HCT116 (cell line): ENCODE results near the gene PCDHA3. TPM values are rescaled to one million over a fixed set of nuclear protein-coding genes. Genes with fewer than 3 reads are reported as not detected.
"Not testable (repeated sequence)": the region's sequence is repeated elsewhere in the genome, so short reads cannot be mapped to it uniquely, and the experiment has no call there.

Experiments used
- ATAC-seq: fragments of 200-7000 bp; cut with Tn5 transposase; 2 replicates; pipeline ENCODE4 v1.9.1; 2020; ENCODE audit warnings: mild to moderate bottlenecking, moderate library complexity
- BruUV-seq: library from RNA; stranded (reverse); fragments of 400-500 nt; replicated peaks from 2 replicates; lab custom pipeline; 2021; lab: Mats Ljungman, UMichigan
- CTCF ChIA-PET: fragments of 300-600 bp; sonication (Branson Sonifier 250); formaldehyde crosslinking; loops from one replicate; lab custom pipeline; 2021; ENCODE audit warnings: antibody characterized with exemption; lab: Charles Lee
- POLR2A ChIA-PET: fragments of 300-600, 350-600 bp; sonication (Branson Sonifier 250); formaldehyde crosslinking; loops from one replicate; lab custom pipeline; 2021; ENCODE audit warnings: antibody characterized with exemption; lab: Charles Lee
- RAD21 ChIA-PET, 2 experiments: fragments of 300-600 bp; sonication (Branson Sonifier 250); formaldehyde crosslinking; loops; one replicate each; lab custom pipeline; 2023; ENCODE audit warnings: low total read pairs in 2 of 2; ENCODE audit not compliant: uncharacterized antibody in 2 of 2, unreplicated experiment in 2 of 2, low non-redundant PET in 1 of 2; lab: Charles Lee
- DNase-seq: peaks from one replicate; pipeline ENCODE4 v3.0.0-alpha.2; 2010; ENCODE audit warnings: low read depth, low spot score
- H2AFZ ChIP-seq: fragments of 200-600 bp; shearing (Covaris generic), sonication (generic); 2 replicates; pipeline ENCODE4 v1.6.1; 2017; ENCODE audit warnings: low read depth, mixed run types, mixed read lengths, antibody characterized with exemption, low read length; ENCODE audit not compliant: poor library complexity, severe bottlenecking
- H3K27ac ChIP-seq: 2 replicates; pipeline ENCODE4 v1.5.1; 2012; ENCODE audit warnings: low read depth, low read length
- H3K27me3 ChIP-seq: fragments of 200-600 bp; sonication (generic); 2 replicates; pipeline ENCODE4 v1.6.1; 2016; ENCODE audit warnings: mixed run types, low read length, mixed read lengths; ENCODE audit not compliant: insufficient read depth
- H3K36me3 ChIP-seq, 2 experiments: fragments of 200-500 bp in 1 of 2; fragments of 200-600 bp in 1 of 2; sonication (Bioruptor generic) in 1 of 2; sonication (generic) in 1 of 2; 2 replicates each; pipeline versions ENCODE4 v1.5.1 to v1.6.1; 2014 to 2016; ENCODE audit warnings: low read length in 2 of 2, inconsistent platforms in 1 of 2, mixed read lengths in 1 of 2, mixed run types in 1 of 2; ENCODE audit not compliant: insufficient read depth in 2 of 2, control insufficient read depth in 1 of 2
- H3K4me1 ChIP-seq, 2 experiments: fragments of 200-600 bp in 1 of 2; sonication (generic) in 1 of 2; 2 replicates each; pipeline versions ENCODE4 v1.5.1 to v1.6.1; 2012 to 2017; ENCODE audit warnings: low read length in 2 of 2, inconsistent platforms in 1 of 2, mild to moderate bottlenecking in 1 of 2, mixed read lengths in 1 of 2, mixed run types in 1 of 2, moderate library complexity in 1 of 2; ENCODE audit not compliant: insufficient read depth in 2 of 2, control insufficient read depth in 1 of 2
- H3K4me2 ChIP-seq: fragments of 200-600 bp; sonication (generic); 2 replicates; pipeline ENCODE4 v1.6.1; 2017; ENCODE audit warnings: mixed run types, low read length, mixed read lengths
- H3K4me3 ChIP-seq, 2 experiments: fragments of 200-600 bp in 1 of 2; sonication (generic) in 1 of 2; replicated peaks in 1 of 2; 2 replicates each; pipeline ENCODE4 v1.5.1; 2011 to 2016; ENCODE audit warnings: low read length in 2 of 2, control low read depth in 1 of 2, low read depth in 1 of 2, mild to moderate bottlenecking in 1 of 2, mixed read lengths in 1 of 2, mixed run types in 1 of 2
- H3K79me2 ChIP-seq: fragments of 200-600 bp; sonication (generic); 2 replicates; pipeline ENCODE4 v1.6.1; 2017; ENCODE audit warnings: mild to moderate bottlenecking, mixed run types, low read length, moderate library complexity, mixed read lengths; ENCODE audit not compliant: insufficient read depth
- H3K9ac ChIP-seq: fragments of 200-600 bp; sonication (generic); 2 replicates; pipeline ENCODE4 v1.6.1; 2016; ENCODE audit warnings: low read length, mixed read lengths
- H3K9me2 ChIP-seq: fragments of 200-600 bp; sonication (generic), shearing (Covaris generic); 2 replicates; pipeline ENCODE4 v1.6.1; 2017; ENCODE audit warnings: mixed run types, mild to moderate bottlenecking, moderate library complexity; ENCODE audit not compliant: insufficient read depth
- H3K9me3 ChIP-seq, 2 experiments: fragments of 200-500 bp in 1 of 2; fragments of 200-600 bp in 1 of 2; sonication (Bioruptor generic) in 1 of 2; sonication (generic) in 1 of 2; 2 replicates each; pipeline ENCODE4 v1.6.1; 2014 to 2017; ENCODE audit warnings: low read length in 2 of 2, mixed read lengths in 2 of 2, inconsistent platforms in 1 of 2, low read depth in 1 of 2, mild to moderate bottlenecking in 1 of 2, mixed run types in 1 of 2, moderate library complexity in 1 of 2; ENCODE audit not compliant: control insufficient read depth in 1 of 2, insufficient read depth in 1 of 2
- H4K20me1 ChIP-seq: fragments of 200-600 bp; sonication (generic), shearing (Covaris generic); 2 replicates; pipeline ENCODE4 v1.6.1; 2017; ENCODE audit warnings: mixed run types, mild to moderate bottlenecking, moderate library complexity; ENCODE audit not compliant: insufficient read depth
- CEBPB ChIP-seq: IDR thresholded peaks from 2 replicates; pipeline ENCODE4 v1.6.1; 2012; ENCODE audit warnings: low read depth
- EGR1 ChIP-seq: IDR thresholded peaks from 2 replicates; pipeline ENCODE4 v1.6.1; 2012; ENCODE audit warnings: low read depth
- POLR2A ChIP-seq: IDR thresholded peaks from 2 replicates; pipeline ENCODE4 v1.7.0; 2011; ENCODE audit warnings: borderline replicate concordance; ENCODE audit not compliant: insufficient read depth, insufficient read length; ENCODE audit errors: extremely low read depth
- RAD21 ChIP-seq: IDR thresholded peaks from 2 replicates; pipeline ENCODE4 v1.6.1; 2012; ENCODE audit warnings: low read depth, mild to moderate bottlenecking
- SIN3A ChIP-seq: IDR thresholded peaks from 2 replicates; pipeline ENCODE4 v1.6.1; 2012; ENCODE audit warnings: low read depth
- SP1 ChIP-seq: IDR thresholded peaks from 2 replicates; pipeline ENCODE4 v1.6.1; 2012; ENCODE audit warnings: low read depth
- SRF ChIP-seq: IDR thresholded peaks from 2 replicates; pipeline ENCODE4 v1.6.1; 2012; ENCODE audit warnings: low read depth
- intact Hi-C: fragments of 100-400 bp; cut with micrococcal nuclease; formaldehyde crosslinking; loops from 2 replicates; pipeline ENCODE4 v1.10.0; 2022
- total RNA-seq: library from RNA; stranded (reverse); gene quantifications from one replicate; pipeline ENCODE4 v1.2.1, GENCODE V29; 2021; ENCODE audit not compliant: unreplicated experiment
- TF ChIP-seq, protein P1 (sequence below), 3 experiments: fragments of 200-600 bp in 1 of 3; sonication (generic) in 1 of 3; IDR thresholded peaks in 2 of 3; conservative IDR thresholded peaks in 1 of 3; 2 replicates each; pipeline ENCODE4 v1.5.1; 2012 to 2017; ENCODE audit warnings: low read depth in 2 of 3, low read length in 2 of 3, antibody characterized with exemption in 1 of 3, borderline replicate concordance in 1 of 3, control low read depth in 1 of 3, mild to moderate bottlenecking in 1 of 3, mixed read lengths in 1 of 3, mixed run types in 1 of 3, moderate library complexity in 1 of 3; ENCODE audit not compliant: insufficient read depth in 1 of 3
- TF ChIP-seq, protein P2 (sequence below): IDR thresholded peaks from 2 replicates; pipeline ENCODE4 v1.6.1; 2011; ENCODE audit warnings: mild to moderate bottlenecking, low read length, moderate library complexity; ENCODE audit not compliant: insufficient replicate concordance; ENCODE audit errors: extremely low read depth

The PCDHA3 gene
- total RNA-seq, 1 experiment from 2014 or later, result not detected

DNA sequence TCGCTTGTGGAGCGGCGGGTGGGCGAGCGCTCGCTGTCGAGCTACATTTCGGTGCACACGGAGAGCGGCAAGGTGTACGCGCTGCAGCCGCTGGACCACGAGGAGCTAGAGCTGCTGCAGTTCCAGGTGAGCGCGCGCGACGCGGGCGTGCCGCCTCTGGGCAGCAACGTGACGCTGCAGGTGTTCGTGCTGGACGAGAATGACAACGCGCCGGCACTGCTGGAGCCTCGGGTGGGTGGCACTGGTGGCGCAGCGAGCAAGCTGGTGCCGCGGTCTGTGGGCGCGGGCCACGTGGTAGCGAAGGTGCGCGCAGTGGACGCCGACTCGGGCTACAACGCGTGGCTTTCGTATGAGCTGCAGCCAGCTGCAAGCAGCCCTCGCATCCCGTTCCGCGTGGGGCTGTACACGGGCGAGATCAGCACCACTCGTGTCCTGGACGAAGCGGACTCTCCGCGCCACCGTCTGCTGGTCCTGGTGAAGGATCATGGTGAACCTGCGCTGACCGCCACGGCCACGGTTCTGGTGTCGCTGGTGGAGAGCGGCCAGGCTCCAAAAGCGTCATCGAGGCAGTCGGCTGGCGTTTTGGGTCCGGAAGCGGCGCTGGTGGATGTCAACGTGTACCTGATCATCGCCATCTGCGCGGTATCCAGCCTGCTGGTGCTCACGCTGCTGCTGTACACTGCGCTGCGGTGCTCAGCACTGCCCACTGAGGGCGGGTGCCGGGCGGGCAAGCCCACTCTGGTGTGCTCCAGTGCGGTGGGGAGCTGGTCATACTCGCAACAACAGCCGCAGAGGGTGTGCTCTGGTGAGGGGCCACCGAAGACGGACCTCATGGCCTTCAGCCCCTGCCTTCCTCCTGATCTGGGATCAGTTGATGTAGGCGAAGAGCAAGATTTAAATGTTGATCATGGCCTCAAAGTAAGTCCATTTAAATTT is 42.2 kb downstream of the PCDHA3 start:
- H3K9me3 ChIP-seq, result no peaks in the 10 kb centered on the region
- no peak overlapping the region for H3K4me3 ChIP-seq
- H3K9ac ChIP-seq, result no peak overlapping the region
- ChIA-PET RAD21 (no interaction called here), POLR2A (no interaction called here), CTCF (no interaction called here)
- H3K4me2 ChIP-seq, result no peak overlapping the region
- H3K27me3 ChIP-seq, result no peaks in the 10 kb centered on the region
- no peak for DNase-seq
- H3K79me2 ChIP-seq, result no peaks in the 10 kb centered on the region
- no peaks in the 10 kb centered on the region for H3K36me3 ChIP-seq
- BruUV-seq, result no TSS peak
- no peaks in the 10 kb centered on the region for H3K4me1 ChIP-seq
- ATAC-seq, result no peak
- no peaks in the 10 kb centered on the region for H4K20me1 ChIP-seq
- TF ChIP-seq CEBPB (no peak), POLR2A (no peak), SP1 (no peak), EGR1 (no peak), SRF (no peak), SIN3A (no peak), RAD21 (no peak)
- TF ChIP-seq, protein P1, sequence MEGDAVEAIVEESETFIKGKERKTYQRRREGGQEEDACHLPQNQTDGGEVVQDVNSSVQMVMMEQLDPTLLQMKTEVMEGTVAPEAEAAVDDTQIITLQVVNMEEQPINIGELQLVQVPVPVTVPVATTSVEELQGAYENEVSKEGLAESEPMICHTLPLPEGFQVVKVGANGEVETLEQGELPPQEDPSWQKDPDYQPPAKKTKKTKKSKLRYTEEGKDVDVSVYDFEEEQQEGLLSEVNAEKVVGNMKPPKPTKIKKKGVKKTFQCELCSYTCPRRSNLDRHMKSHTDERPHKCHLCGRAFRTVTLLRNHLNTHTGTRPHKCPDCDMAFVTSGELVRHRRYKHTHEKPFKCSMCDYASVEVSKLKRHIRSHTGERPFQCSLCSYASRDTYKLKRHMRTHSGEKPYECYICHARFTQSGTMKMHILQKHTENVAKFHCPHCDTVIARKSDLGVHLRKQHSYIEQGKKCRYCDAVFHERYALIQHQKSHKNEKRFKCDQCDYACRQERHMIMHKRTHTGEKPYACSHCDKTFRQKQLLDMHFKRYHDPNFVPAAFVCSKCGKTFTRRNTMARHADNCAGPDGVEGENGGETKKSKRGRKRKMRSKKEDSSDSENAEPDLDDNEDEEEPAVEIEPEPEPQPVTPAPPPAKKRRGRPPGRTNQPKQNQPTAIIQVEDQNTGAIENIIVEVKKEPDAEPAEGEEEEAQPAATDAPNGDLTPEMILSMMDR (IDR thresholded peaks at IDR 0.05 in 2 of 3, conservative IDR thresholded peaks at IDR 0.05 in 1 of 3; ENCODE audit: borderline replicate concordance in 1 of 3, insufficient read depth in 1 of 3, low read depth in 2 of 3, low read length in 2 of 3), result no peak
- TF ChIP-seq, protein P2, sequence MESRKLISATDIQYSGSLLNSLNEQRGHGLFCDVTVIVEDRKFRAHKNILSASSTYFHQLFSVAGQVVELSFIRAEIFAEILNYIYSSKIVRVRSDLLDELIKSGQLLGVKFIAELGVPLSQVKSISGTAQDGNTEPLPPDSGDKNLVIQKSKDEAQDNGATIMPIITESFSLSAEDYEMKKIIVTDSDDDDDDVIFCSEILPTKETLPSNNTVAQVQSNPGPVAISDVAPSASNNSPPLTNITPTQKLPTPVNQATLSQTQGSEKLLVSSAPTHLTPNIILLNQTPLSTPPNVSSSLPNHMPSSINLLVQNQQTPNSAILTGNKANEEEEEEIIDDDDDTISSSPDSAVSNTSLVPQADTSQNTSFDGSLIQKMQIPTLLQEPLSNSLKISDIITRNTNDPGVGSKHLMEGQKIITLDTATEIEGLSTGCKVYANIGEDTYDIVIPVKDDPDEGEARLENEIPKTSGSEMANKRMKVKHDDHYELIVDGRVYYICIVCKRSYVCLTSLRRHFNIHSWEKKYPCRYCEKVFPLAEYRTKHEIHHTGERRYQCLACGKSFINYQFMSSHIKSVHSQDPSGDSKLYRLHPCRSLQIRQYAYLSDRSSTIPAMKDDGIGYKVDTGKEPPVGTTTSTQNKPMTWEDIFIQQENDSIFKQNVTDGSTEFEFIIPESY, result no peak
- H2AFZ ChIP-seq, result no peak overlapping the region
- H3K9me2 ChIP-seq, result no peaks in the 10 kb centered on the region
- intact Hi-C loops, result no loop called here
- no peak overlapping the region for H3K27ac ChIP-seq

DNA sequence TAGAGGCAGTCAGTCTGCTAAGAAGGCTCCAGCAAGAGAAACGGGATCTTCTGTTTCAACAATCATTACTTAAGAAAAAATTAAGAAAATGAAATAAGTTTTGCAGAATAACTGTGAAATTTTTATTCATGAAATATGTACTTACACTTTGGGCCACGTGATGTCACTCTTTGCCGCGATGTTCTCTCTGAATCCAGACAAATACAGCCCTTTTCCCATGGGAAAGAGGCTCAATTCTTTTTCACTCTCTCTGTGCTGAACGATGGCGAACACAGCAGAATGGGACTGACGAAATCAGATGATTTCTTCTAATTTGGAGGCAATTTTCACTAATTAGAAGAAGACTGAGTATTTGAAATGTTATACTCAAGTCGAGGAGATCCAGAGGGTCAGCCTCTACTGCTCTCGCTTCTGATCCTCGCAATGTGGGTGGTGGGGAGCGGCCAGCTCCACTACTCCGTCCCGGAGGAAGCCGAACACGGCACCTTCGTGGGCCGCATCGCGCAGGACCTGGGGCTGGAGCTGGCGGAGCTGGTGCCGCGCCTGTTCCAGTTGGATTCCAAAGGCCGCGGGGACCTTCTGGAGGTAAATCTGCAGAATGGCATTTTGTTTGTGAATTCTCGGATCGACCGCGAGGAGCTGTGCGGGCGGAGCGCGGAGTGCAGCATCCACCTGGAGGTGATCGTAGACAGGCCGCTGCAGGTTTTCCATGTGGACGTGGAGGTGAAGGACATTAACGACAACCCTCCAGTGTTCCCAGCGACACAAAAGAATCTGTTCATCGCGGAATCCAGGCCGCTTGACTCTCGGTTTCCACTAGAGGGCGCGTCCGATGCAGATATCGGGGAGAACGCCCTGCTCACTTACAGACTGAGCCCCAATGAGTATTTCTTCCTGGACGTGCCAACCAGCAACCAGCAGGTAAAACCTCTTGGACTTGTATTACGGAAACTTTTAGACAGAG is 47.6 kb downstream of the PCDHA3 start, which contains the start of gene PCDHA9:
PCDHA9 (plus strand) TSS at position 244 of the 964 bp plus-strand sequence; CDS start at position 358, 114 bp downstream.
- POLR2A ChIA-PET, CTCF ChIA-PET: not testable (repeated sequence)

More for the DNA sequence above, 47.6 kb downstream of the PCDHA3 start, which contains the start of gene PCDHA9:
- intact Hi-C loops, H3K9me3 ChIP-seq, H4K20me1 ChIP-seq, H3K9me2 ChIP-seq, H3K36me3 ChIP-seq, RAD21 ChIA-PET, H3K4me1 ChIP-seq, H3K27ac ChIP-seq, BruUV-seq, DNase-seq, H2AFZ ChIP-seq, H3K27me3 ChIP-seq, H3K4me3 ChIP-seq, H3K79me2 ChIP-seq, ATAC-seq, H3K4me2 ChIP-seq, H3K9ac ChIP-seq: not testable (repeated sequence)
